ENCODE data around the gene RER1.

- no peak for TF ChIP-seq CTCF (IDR thresholded peaks at IDR 0.05)
- no peak for TF ChIP-seq POLR2A (IDR thresholded peaks at IDR 0.05)
These were observed 379 bp downstream of the RER1 start for GRCh38 chr1:2391931-2392509.
